Peyer's patch (tissue), 4 donors: ENCODE data around the gene KRT79.

Experiments
- CTCF ChIP-seq, 6 experiments: fragments of 450-650 bp in 4 of 6; fragments of 200-600 bp in 2 of 6; sonication (generic) in 1 of 6; IDR thresholded peaks; one replicate each; pipeline ENCODE4 v1.5.1; 2017 to 2019; ENCODE audit warnings: antibody characterized with exemption in 6 of 6, mild to moderate bottlenecking in 3 of 6, moderate library complexity in 1 of 6
- POLR2A ChIP-seq, 2 donors: fragments of 450-650 bp; IDR thresholded peaks; one replicate each; pipeline ENCODE4 v1.5.1; 2017; ENCODE audit warnings: antibody characterized with exemption in 2 of 2, mild to moderate bottlenecking in 2 of 2, moderate library complexity in 2 of 2

DNA sequence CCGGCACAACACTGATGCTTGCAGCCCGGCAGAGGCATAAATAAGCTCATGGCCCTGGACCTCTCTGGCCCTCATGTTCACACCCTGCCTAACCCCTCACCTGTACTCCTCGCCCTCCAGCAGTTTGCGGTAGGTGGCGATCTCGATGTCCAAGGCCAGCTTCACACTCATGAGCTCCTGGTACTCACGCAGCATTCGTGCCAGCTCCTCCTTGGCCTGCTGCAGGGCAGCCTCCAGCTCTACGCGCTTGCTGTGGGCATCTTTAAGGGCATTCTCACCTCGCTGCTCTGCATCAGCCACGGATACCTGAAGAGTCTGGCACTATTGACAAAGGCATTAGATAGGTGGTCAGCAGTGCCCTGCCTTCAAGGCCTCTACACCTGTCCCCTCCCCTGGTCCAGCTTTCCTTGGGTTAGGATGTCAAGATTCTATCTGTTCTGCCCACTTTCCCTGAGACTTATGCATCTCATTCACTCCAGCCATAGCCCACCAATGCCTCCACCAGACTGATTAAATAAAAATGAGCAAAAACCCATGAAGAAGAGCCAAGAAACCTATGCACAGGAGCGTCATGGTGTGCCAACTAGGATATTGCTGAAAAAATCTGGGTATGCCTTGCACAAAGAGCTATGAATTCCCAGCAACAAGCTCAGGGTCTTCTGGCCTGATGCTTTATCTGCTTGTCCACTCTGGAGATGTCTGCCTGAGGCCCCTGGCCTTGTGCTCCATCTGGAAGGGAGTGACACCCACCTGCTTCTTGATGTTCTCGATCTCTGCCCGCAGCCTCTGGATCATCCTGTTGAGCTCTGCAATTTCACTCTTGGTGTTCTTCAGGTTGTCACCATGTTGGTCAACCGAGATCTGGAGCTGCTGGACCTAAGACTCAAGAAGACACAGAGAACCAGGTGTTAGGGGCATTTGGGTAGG, 26.3 kb downstream of the KRT79 start:
- no peak for TF ChIP-seq CTCF (IDR thresholded peaks at IDR 0.05)
- TF ChIP-seq POLR2A (IDR thresholded peaks at IDR 0.05): no peak
